GM21786 (cell line): ENCODE data around the gene TOB1.
"Not testable (repeated sequence)": the region's sequence is repeated elsewhere in the genome, so short reads cannot be mapped to it uniquely, and the experiment has no call there.

Source experiments
- ATAC-seq: cut with Tn5 transposase; IDR thresholded peaks from one replicate; pipeline ENCODE4 v1.9.1; 2021; ENCODE audit not compliant: unreplicated experiment

TOB1 gene

GRCh38 chr17:50898369-50899004, 32.3 kb upstream of the TOB1 start:
- ATAC-seq = no peak

GRCh38 chr17:50894513-50894912, 28.4 kb upstream of the TOB1 start:
- ATAC-seq = not testable (repeated sequence)

- ATAC-seq = no peak
Measured at GRCh38 chr17:50893183-50893993, 27.2 kb upstream of the TOB1 start.

- no peak for ATAC-seq
Measured at GRCh38 chr17:50892101-50892776, 26.1 kb upstream of the TOB1 start.

GRCh38 chr17:50891577-50891989, 25.4 kb upstream of the TOB1 start:
- no peak for ATAC-seq

GRCh38 chr17:50890675-50891516, 24.7 kb upstream of the TOB1 start:
- ATAC-seq = no peak

GRCh38 chr17:50889528-50890118, 23.5 kb upstream of the TOB1 start:
- no peak for ATAC-seq

GRCh38 chr17:50887705-50888245, 21.6 kb upstream of the TOB1 start:
- no peak for ATAC-seq

- ATAC-seq = no peak
Measured at GRCh38 chr17:50884439-50885311, 18.5 kb upstream of the TOB1 start.

- no peak for ATAC-seq
Measured at GRCh38 chr17:50883850-50884438, 17.8 kb upstream of the TOB1 start.

GRCh38 chr17:50882851-50883250, 16.7 kb upstream of the TOB1 start:
- no peak for ATAC-seq

GRCh38 chr17:50881182-50881581, 15.0 kb upstream of the TOB1 start:
- ATAC-seq = no peak

GRCh38 chr17:50879086-50879485, 12.9 kb upstream of the TOB1 start:
- no peak for ATAC-seq

- no peak for ATAC-seq
Measured at GRCh38 chr17:50877838-50878237, 11.7 kb upstream of the TOB1 start.

GRCh38 chr17:50877042-50877441, 10.9 kb upstream of the TOB1 start:
- not testable (repeated sequence) for ATAC-seq

- ATAC-seq = no peak
Measured at GRCh38 chr17:50875074-50875473, 8.9 kb upstream of the TOB1 start.

- ATAC-seq = no peak
Measured at GRCh38 chr17:50872710-50873424, 6.7 kb upstream of the TOB1 start.

GRCh38 chr17:50871898-50872297, 5.7 kb upstream of the TOB1 start:
- ATAC-seq = no peak
